C4-2B (cell line): ENCODE data around the gene DDX6.
"Not testable (repeated sequence)": the region's sequence is repeated elsewhere in the genome, so short reads cannot be mapped to it uniquely, and the experiment has no call there.

Experiments
- H3K27ac ChIP-seq: fragments of 450-650 bp; 2 replicates; pipeline ENCODE4 v1.5.1; 2017
- CTCF ChIP-seq: fragments of 450-650 bp; conservative IDR thresholded peaks from 2 replicates; pipeline ENCODE4 v1.5.1; 2017; ENCODE audit warnings: mild to moderate bottlenecking
- ZFX ChIP-seq: fragments of 450-650 bp; IDR thresholded peaks from 2 replicates; pipeline ENCODE4 v1.6.1; 2017

DDX6 gene

GRCh38 chr11:118718562-118718961, 72.4 kb downstream of the DDX6 start:
- not testable (repeated sequence) for H3K27ac ChIP-seq

- not testable (repeated sequence) for H3K27ac ChIP-seq
Observed at GRCh38 chr11:118717733-118718132, 73.2 kb downstream of the DDX6 start.

- not testable (repeated sequence) for H3K27ac ChIP-seq
Observed at GRCh38 chr11:118717221-118717620, 73.7 kb downstream of the DDX6 start.

- TF ChIP-seq ZFX (no peak), CTCF (no peak)
- H3K27ac ChIP-seq = no peak overlapping the region
Observed at GRCh38 chr11:118715837-118716260, 75.1 kb downstream of the DDX6 start.

- H3K27ac ChIP-seq = no peak overlapping the region
- no peak for TF ChIP-seq CTCF
- no peak for TF ChIP-seq ZFX
Observed at GRCh38 chr11:118715245-118715831, 75.6 kb downstream of the DDX6 start.

GRCh38 chr11:118714816-118715215, 76.1 kb downstream of the DDX6 start:
- TF ChIP-seq CTCF (no peak), ZFX (no peak)
- no peak overlapping the region for H3K27ac ChIP-seq

- H3K27ac ChIP-seq = not testable (repeated sequence)
Observed at GRCh38 chr11:118714416-118714815, 76.5 kb downstream of the DDX6 start.

GRCh38 chr11:118708296-118708695, 82.7 kb downstream of the DDX6 start:
- no peak overlapping the region for H3K27ac ChIP-seq
- TF ChIP-seq ZFX (no peak), CTCF (no peak)

- TF ChIP-seq CTCF (no peak), ZFX (no peak)
- H3K27ac ChIP-seq = no peak overlapping the region
Observed at GRCh38 chr11:118706546-118706825, 84.5 kb downstream of the DDX6 start.

GRCh38 chr11:118705791-118706545, 85.0 kb downstream of the DDX6 start:
- H3K27ac ChIP-seq = no peak overlapping the region
- TF ChIP-seq ZFX (no peak), CTCF (no peak)
